WTC11 (cell line): ENCODE data around the gene NEK10. TPM values are rescaled to one million over a fixed set of nuclear protein-coding genes. Genes with fewer than 3 reads are reported as not detected.

Experiments
- ATAC-seq: fragments of 200-7000 bp; cut with Tn5 transposase; 2 replicates; pipeline ENCODE4 v1.10.0; 2021; ENCODE audit warnings: mild to moderate bottlenecking, moderate library complexity
- CTCF ChIA-PET: fragments of 300-600 bp; sonication (Branson Sonifier 250); formaldehyde crosslinking; loops from one replicate; lab custom pipeline; 2021; ENCODE audit warnings: antibody characterized with exemption; lab: Charles Lee
- POLR2A ChIA-PET: fragments of 350-600 bp; sonication (Branson Sonifier 250); formaldehyde crosslinking; loops from one replicate; lab custom pipeline; 2021; ENCODE audit warnings: antibody characterized with exemption; lab: Charles Lee
- DNase-seq: peaks from one replicate; pipeline ENCODE4 v3.0.0; 2021; ENCODE audit warnings: low spot score
- H3K27ac Mint-ChIP-seq: 2 replicates; pipeline ENCODE4 v1.8.0; 2021; ENCODE audit warnings: mixed read lengths
- H3K27me3 Mint-ChIP-seq: 2 replicates; pipeline ENCODE4 v1.8.0; 2021; ENCODE audit warnings: low read depth, mild to moderate bottlenecking, moderate library complexity, mixed read lengths
- H3K36me3 Mint-ChIP-seq: 2 replicates; pipeline ENCODE4 v1.8.0; 2021; ENCODE audit warnings: mixed read lengths
- H3K4me1 Mint-ChIP-seq: 2 replicates; pipeline ENCODE4 v1.8.0; 2022; ENCODE audit warnings: mixed read lengths
- H3K4me3 Mint-ChIP-seq: 2 replicates; pipeline ENCODE4 v1.8.0; 2021; ENCODE audit warnings: mild to moderate bottlenecking, moderate library complexity, mixed read lengths
- H3K9me3 Mint-ChIP-seq: 2 replicates; pipeline ENCODE4 v1.8.0; 2021; ENCODE audit warnings: mixed read lengths
- AFF4 ChIP-seq: sonication (generic); formaldehyde crosslinking; IDR thresholded peaks from 2 replicates; pipeline ENCODE4 v1.8.1; 2023; ENCODE audit warnings: mild to moderate bottlenecking, missing genetic modification reagents, borderline replicate concordance
- CREM ChIP-seq: sonication (generic); formaldehyde crosslinking; IDR thresholded peaks from 2 replicates; pipeline ENCODE4 v1.8.1; 2022; ENCODE audit warnings: mild to moderate bottlenecking, missing genetic modification reagents, moderate library complexity
- ELF4 ChIP-seq: sonication (generic); formaldehyde crosslinking; IDR thresholded peaks from 2 replicates; pipeline ENCODE4 v1.8.1; 2022; ENCODE audit warnings: low read depth, mild to moderate bottlenecking, moderate library complexity, missing genetic modification reagents
- FOXK1 ChIP-seq: sonication (generic); formaldehyde crosslinking; IDR thresholded peaks from 2 replicates; pipeline ENCODE4 v1.8.0; 2022; ENCODE audit warnings: mild to moderate bottlenecking, moderate library complexity, missing genetic modification reagents
- GABPB1 ChIP-seq: sonication (generic); formaldehyde crosslinking; IDR thresholded peaks from 2 replicates; pipeline ENCODE4 v1.8.1; 2023; ENCODE audit warnings: mild to moderate bottlenecking, missing genetic modification reagents
- IRF1 ChIP-seq: sonication (generic); formaldehyde crosslinking; IDR thresholded peaks from 2 replicates; pipeline ENCODE4 v1.8.0; 2023; ENCODE audit warnings: missing genetic modification reagents
- JUN ChIP-seq: sonication (generic); formaldehyde crosslinking; IDR thresholded peaks from 2 replicates; pipeline ENCODE4 v1.8.0; 2023; ENCODE audit warnings: mild to moderate bottlenecking, missing genetic modification reagents
- OVOL2 ChIP-seq: fragments of 250-450 bp; sonication (Bioruptor Pico); IDR thresholded peaks from 2 replicates; pipeline ENCODE4 v1.9.0; 2021; ENCODE audit warnings: mild to moderate bottlenecking, borderline replicate concordance
- PRDM15 ChIP-seq: sonication (generic); formaldehyde crosslinking; IDR thresholded peaks from 2 replicates; pipeline ENCODE4 v1.8.0; 2022; ENCODE audit warnings: missing genetic modification reagents
- PREB ChIP-seq: sonication (generic); formaldehyde crosslinking; IDR thresholded peaks from 2 replicates; pipeline ENCODE4 v1.8.1; 2022; ENCODE audit warnings: mild to moderate bottlenecking, missing genetic modification reagents, moderate library complexity, borderline replicate concordance
- PRRX2 ChIP-seq: fragments of 250-450 bp; sonication (Bioruptor Pico); IDR thresholded peaks from 2 replicates; pipeline ENCODE4 v1.8.0; 2021; ENCODE audit warnings: mild to moderate bottlenecking
- SMAD3 ChIP-seq: sonication (generic); formaldehyde crosslinking; IDR thresholded peaks from 2 replicates; pipeline ENCODE4 v1.8.0; 2022; ENCODE audit warnings: missing genetic modification reagents, mild to moderate bottlenecking, borderline replicate concordance
- SP1 ChIP-seq: sonication (generic); formaldehyde crosslinking; conservative IDR thresholded peaks from 2 replicates; pipeline ENCODE4 v1.8.1; 2022; ENCODE audit warnings: missing genetic modification reagents
- TCF7 ChIP-seq: sonication (generic); formaldehyde crosslinking; IDR thresholded peaks from 2 replicates; pipeline ENCODE4 v1.8.0; 2022; ENCODE audit warnings: mild to moderate bottlenecking, low read depth, missing genetic modification reagents, moderate library complexity
- TEAD1 ChIP-seq: sonication (generic); formaldehyde crosslinking; IDR thresholded peaks from 2 replicates; pipeline ENCODE4 v1.8.0; 2022; ENCODE audit warnings: mild to moderate bottlenecking, missing genetic modification reagents
- ZNF232 ChIP-seq: sonication (generic); formaldehyde crosslinking; IDR thresholded peaks from 2 replicates; pipeline ENCODE4 v1.8.0; 2022; ENCODE audit warnings: mild to moderate bottlenecking, missing genetic modification reagents
- ZNF671 ChIP-seq: fragments of 250-450 bp; sonication (Bioruptor Pico); IDR thresholded peaks from 2 replicates; pipeline ENCODE4 v1.8.0; 2021; ENCODE audit warnings: mild to moderate bottlenecking
- total RNA-seq: library from RNA; stranded (reverse); gene quantifications from 3 replicates; pipeline ENCODE4 v1.2.3, GENCODE V29; 2021
- TF ChIP-seq, protein P1 (sequence below): sonication (generic); formaldehyde crosslinking; IDR thresholded peaks from 2 replicates; pipeline ENCODE4 v1.8.1; 2023; ENCODE audit warnings: mild to moderate bottlenecking, missing genetic modification reagents
- TF ChIP-seq, protein P2 (sequence below): sonication (generic); formaldehyde crosslinking; IDR thresholded peaks from 2 replicates; pipeline ENCODE4 v1.8.1; 2022; ENCODE audit warnings: missing genetic modification reagents, borderline replicate concordance

NEK10 gene
- total RNA-seq, 1 experiment from 2014 or later = 0.37 TPM

- TF ChIP-seq, protein P1, sequence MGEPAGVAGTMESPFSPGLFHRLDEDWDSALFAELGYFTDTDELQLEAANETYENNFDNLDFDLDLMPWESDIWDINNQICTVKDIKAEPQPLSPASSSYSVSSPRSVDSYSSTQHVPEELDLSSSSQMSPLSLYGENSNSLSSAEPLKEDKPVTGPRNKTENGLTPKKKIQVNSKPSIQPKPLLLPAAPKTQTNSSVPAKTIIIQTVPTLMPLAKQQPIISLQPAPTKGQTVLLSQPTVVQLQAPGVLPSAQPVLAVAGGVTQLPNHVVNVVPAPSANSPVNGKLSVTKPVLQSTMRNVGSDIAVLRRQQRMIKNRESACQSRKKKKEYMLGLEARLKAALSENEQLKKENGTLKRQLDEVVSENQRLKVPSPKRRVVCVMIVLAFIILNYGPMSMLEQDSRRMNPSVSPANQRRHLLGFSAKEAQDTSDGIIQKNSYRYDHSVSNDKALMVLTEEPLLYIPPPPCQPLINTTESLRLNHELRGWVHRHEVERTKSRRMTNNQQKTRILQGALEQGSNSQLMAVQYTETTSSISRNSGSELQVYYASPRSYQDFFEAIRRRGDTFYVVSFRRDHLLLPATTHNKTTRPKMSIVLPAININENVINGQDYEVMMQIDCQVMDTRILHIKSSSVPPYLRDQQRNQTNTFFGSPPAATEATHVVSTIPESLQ (CRISPR knock-in tag) = no peak
- TF ChIP-seq SMAD3 = no peak
- no peak for TF ChIP-seq ZNF232
- TF ChIP-seq ELF4 (CRISPR knock-in tag) = no peak
- no peak for TF ChIP-seq JUN (CRISPR knock-in tag)
- TF ChIP-seq SP1 (CRISPR knock-in tag) = no peak
- H3K9me3 Mint-ChIP-seq = peaks cover 30% of the 10 kb centered on the region
- no peak overlapping the region for H3K27ac Mint-ChIP-seq
- peaks cover 23% of the 10 kb centered on the region for H3K36me3 Mint-ChIP-seq
- H3K27me3 Mint-ChIP-seq = no peaks in the 10 kb centered on the region
- no peak overlapping the region for H3K4me3 Mint-ChIP-seq
- peaks cover 13% of the 10 kb centered on the region for H3K4me1 Mint-ChIP-seq
- no peak for DNase-seq
- POLR2A ChIA-PET = no interaction called here
- no peak for ATAC-seq
- CTCF ChIA-PET = no interaction called here
Measured at GRCh38 chr3:27194861-27195483, 174.2 kb downstream of the NEK10 start.

GRCh38 chr3:27193056-27193455 is 176.1 kb downstream of the NEK10 start:
- no peak overlapping the region for H3K4me3 Mint-ChIP-seq
- H3K36me3 Mint-ChIP-seq = peaks cover 14% of the 10 kb centered on the region
- POLR2A ChIA-PET = no interaction called here
- peaks cover 14% of the 10 kb centered on the region for H3K9me3 Mint-ChIP-seq
- DNase-seq = no peak
- no peak for ATAC-seq
- peaks cover 13% of the 10 kb centered on the region for H3K4me1 Mint-ChIP-seq
- TF ChIP-seq PRRX2 (no peak), PREB (CRISPR knock-in tag) (no peak), ZNF671 (CRISPR knock-in tag) (no peak), IRF1 (no peak), TEAD1 (CRISPR knock-in tag) (no peak), FOXK1 (CRISPR knock-in tag) (no peak), OVOL2 (no peak), AFF4 (CRISPR knock-in tag) (no peak), PRDM15 (CRISPR knock-in tag) (no peak), TCF7 (no peak), CREM (CRISPR knock-in tag) (no peak), GABPB1 (CRISPR knock-in tag) (no peak)
- TF ChIP-seq, protein P2, sequence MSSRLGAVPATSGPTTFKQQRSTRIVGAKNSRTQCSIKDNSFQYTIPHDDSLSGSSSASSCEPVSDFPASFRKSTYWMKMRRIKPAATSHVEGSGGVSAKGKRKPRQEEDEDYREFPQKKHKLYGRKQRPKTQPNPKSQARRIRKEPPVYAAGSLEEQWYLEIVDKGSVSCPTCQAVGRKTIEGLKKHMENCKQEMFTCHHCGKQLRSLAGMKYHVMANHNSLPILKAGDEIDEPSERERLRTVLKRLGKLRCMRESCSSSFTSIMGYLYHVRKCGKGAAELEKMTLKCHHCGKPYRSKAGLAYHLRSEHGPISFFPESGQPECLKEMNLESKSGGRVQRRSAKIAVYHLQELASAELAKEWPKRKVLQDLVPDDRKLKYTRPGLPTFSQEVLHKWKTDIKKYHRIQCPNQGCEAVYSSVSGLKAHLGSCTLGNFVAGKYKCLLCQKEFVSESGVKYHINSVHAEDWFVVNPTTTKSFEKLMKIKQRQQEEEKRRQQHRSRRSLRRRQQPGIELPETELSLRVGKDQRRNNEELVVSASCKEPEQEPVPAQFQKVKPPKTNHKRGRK = no peak
- no peak overlapping the region for H3K27ac Mint-ChIP-seq
- CTCF ChIA-PET = interaction anchor here (1.8 kb wide), 1 partner anchor 36 kb away, joined by 7 read pairs; no protein-coding TSS in a partner anchor
- no peaks in the 10 kb centered on the region for H3K27me3 Mint-ChIP-seq
